AG10803 (cell line): ENCODE results near the gene ZSCAN20.
A peak's percentile ranks its signal among the peaks of the same experiment; 100 is the strongest.

Experiments
- DNase-seq: peaks from one replicate; pipeline ENCODE4 v3.0.0; 2010; ENCODE audit warnings: low read depth
- H3K4me3 ChIP-seq: 2 replicates; pipeline ENCODE4 v1.5.1; 2011; ENCODE audit warnings: mild to moderate bottlenecking, low read length, control low read depth
- TF ChIP-seq, protein P1 (sequence below): conservative IDR thresholded peaks from 2 replicates; pipeline ENCODE4 v1.5.1; 2011; ENCODE audit warnings: mild to moderate bottlenecking, low read length, control low read depth, inconsistent platforms

Gene ZSCAN20

GRCh38 chr1:33429856-33430691 lies 42.4 kb upstream of the ZSCAN20 start:
- peak overlapping the region; percentile 69 for H3K4me3 ChIP-seq
- TF ChIP-seq, protein P1, sequence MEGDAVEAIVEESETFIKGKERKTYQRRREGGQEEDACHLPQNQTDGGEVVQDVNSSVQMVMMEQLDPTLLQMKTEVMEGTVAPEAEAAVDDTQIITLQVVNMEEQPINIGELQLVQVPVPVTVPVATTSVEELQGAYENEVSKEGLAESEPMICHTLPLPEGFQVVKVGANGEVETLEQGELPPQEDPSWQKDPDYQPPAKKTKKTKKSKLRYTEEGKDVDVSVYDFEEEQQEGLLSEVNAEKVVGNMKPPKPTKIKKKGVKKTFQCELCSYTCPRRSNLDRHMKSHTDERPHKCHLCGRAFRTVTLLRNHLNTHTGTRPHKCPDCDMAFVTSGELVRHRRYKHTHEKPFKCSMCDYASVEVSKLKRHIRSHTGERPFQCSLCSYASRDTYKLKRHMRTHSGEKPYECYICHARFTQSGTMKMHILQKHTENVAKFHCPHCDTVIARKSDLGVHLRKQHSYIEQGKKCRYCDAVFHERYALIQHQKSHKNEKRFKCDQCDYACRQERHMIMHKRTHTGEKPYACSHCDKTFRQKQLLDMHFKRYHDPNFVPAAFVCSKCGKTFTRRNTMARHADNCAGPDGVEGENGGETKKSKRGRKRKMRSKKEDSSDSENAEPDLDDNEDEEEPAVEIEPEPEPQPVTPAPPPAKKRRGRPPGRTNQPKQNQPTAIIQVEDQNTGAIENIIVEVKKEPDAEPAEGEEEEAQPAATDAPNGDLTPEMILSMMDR, result no peak
- DNase-seq, result peak; percentile 31

- peak within 1 kb of the TSS; percentile 69 for H3K4me3 ChIP-seq
- TF ChIP-seq, protein P1, result no peak
- peak; percentile 94 for DNase-seq
These were observed 41.5 kb upstream of the ZSCAN20 start, which contains the start of gene PHC2 for GRCh38 chr1:33430692-33431593. Gene PHC2, minus strand, starts transcription at chr1:33431095. Its CDS starts 55,556 bp downstream, at chr1:33375539.

DNA sequence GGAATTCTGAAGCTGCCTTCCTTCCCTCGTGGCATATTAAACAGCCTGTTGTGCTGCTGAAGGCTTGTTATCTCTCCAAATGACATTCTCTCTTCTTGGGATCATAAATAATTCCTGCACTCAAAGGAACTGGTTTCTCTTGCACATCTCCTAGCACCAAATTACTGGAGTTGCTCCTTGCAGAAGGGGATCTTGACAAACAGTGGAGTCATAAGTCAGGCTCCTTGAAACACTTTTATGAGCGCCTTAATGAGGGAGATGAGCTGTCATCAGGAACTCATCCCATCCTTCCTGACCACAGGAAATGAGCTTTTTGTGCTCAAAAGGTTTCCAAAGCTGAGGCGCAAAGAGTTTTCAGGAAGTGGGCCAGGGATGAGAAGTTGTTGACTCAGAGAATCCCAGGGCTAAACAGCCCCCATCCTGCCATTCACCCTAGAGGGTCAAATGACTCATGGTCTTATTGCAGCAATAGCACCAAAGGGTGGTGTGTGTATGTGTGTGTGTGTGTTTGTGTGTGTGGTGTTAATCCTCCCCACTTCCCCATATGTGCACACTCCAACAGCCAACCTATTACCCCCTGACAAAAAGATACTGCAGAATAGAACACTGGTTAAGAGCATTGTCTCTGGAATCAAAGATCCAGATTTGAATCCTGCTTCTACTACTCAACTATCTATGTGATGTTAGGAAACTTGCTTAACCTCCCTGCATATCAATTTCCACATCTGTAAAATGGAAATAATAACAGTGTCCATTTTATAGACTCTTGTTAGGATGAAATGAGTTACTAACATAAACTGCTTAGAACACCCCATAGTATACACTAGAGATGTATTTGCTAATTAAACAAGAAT lies 38.7 kb upstream of the ZSCAN20 start:
- TF ChIP-seq, protein P1, result no peak
- H3K4me3 ChIP-seq, result no peak overlapping the region
- DNase-seq, result peak; percentile 100

DNA sequence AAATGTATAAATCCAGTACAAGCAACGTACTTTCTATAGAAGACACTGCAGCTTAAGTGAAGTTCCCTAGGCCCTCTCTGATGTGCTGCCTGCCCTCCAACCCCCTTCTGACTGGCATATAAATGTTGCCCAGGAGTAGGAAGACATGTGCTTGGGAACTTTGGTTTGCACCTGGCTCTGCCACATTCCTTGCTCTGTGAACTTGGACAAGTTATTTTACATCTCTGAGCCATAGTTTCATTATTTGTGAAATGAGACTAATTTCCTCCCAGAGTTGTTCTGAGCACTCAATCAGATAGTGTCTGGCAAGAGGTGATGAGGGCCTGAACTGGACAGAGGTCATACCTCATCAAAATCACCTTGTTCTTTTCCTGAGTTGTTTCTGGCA lies 38.1 kb upstream of the ZSCAN20 start:
- DNase-seq, result no peak
- no peak overlapping the region for H3K4me3 ChIP-seq
- TF ChIP-seq, protein P1, result no peak

- TF ChIP-seq, protein P1, result no peak
- peak; percentile 67 for DNase-seq
- H3K4me3 ChIP-seq, result no peak overlapping the region
These were observed 37.2 kb upstream of the ZSCAN20 start for GRCh38 chr1:33435096-33435820.
